OCI-LY7 (cell line): ENCODE results near the gene ACBD3. TPM values are rescaled to one million over a fixed set of nuclear protein-coding genes. Genes with fewer than 3 reads are reported as not detected.
A peak's percentile ranks its signal among the peaks of the same experiment; 100 is the strongest.

Experiments
- BruUV-seq: library from RNA; stranded (reverse); fragments of 400-500 nt; replicated peaks from 2 replicates; lab custom pipeline; 2021; lab: Mats Ljungman, UMichigan
- CTCF ChIA-PET: fragments of 300-600 bp; sonication (Branson Sonifier 250); formaldehyde crosslinking; loops from one replicate; lab custom pipeline; 2022; ENCODE audit warnings: antibody characterized with exemption; ENCODE audit not compliant: unreplicated experiment; lab: Charles Lee
- POLR2A ChIA-PET: fragments of 300-600 bp; sonication (Branson Sonifier 250); formaldehyde crosslinking; loops from one replicate; lab custom pipeline; 2022; ENCODE audit warnings: antibody characterized with exemption; lab: Charles Lee
- DNase-seq: peaks from one replicate; pipeline ENCODE4 v3.0.0-alpha.2; 2015; ENCODE audit warnings: low spot score
- H2AFZ ChIP-seq: fragments of 200-600 bp; sonication (generic), shearing (Covaris generic); 2 replicates; pipeline ENCODE4 v1.6.1; 2014; ENCODE audit warnings: mild to moderate bottlenecking, antibody characterized with exemption, low read length, moderate library complexity
- H3K27ac ChIP-seq: fragments of 200-600 bp; sonication (generic); 2 replicates; pipeline ENCODE4 v1.5.1; 2014; ENCODE audit warnings: mixed run types, low read depth, mild to moderate bottlenecking, moderate library complexity, low read length, inconsistent platforms; ENCODE audit not compliant: poor library complexity, severe bottlenecking
- H3K36me3 ChIP-seq: fragments of 200-600 bp; sonication (generic); 2 replicates; pipeline ENCODE4 v1.6.1; 2014; ENCODE audit warnings: mild to moderate bottlenecking, antibody characterized with exemption, low read length, moderate library complexity, mixed read lengths; ENCODE audit not compliant: insufficient read depth
- H3K4me1 ChIP-seq: fragments of 200-600 bp; sonication (generic); 2 replicates; pipeline ENCODE4 v1.5.1; 2014; ENCODE audit warnings: mild to moderate bottlenecking, low read length; ENCODE audit not compliant: insufficient read depth, poor library complexity, severe bottlenecking
- H3K4me2 ChIP-seq: fragments of 200-600 bp; sonication (generic); 2 replicates; pipeline ENCODE4 v1.6.1; 2014; ENCODE audit warnings: mild to moderate bottlenecking, low read length
- H3K4me3 ChIP-seq: fragments of 200-600 bp; sonication (generic); 2 replicates; pipeline ENCODE4 v1.5.1; 2014; ENCODE audit warnings: mild to moderate bottlenecking, low read depth, low read length; ENCODE audit not compliant: poor library complexity, severe bottlenecking
- H3K79me2 ChIP-seq: fragments of 200-600 bp; sonication (generic); 2 replicates; pipeline ENCODE4 v1.6.1; 2016; ENCODE audit warnings: low read depth, mild to moderate bottlenecking, low read length, moderate library complexity, mixed read lengths; ENCODE audit not compliant: insufficient read depth
- H3K9me2 ChIP-seq: fragments of 200-600 bp; sonication (generic); 2 replicates; pipeline ENCODE4 v1.6.1; 2016; ENCODE audit warnings: mild to moderate bottlenecking, low read length, mixed read lengths; ENCODE audit not compliant: insufficient read depth
- H3K9me3 ChIP-seq: fragments of 200-600 bp; sonication (generic); 2 replicates; pipeline ENCODE4 v1.6.1; 2014; ENCODE audit warnings: mild to moderate bottlenecking, mixed run types, low read length, mixed read lengths
- H4K20me1 ChIP-seq: fragments of 200-600 bp; sonication (generic); 2 replicates; pipeline ENCODE4 v1.6.1; 2014; ENCODE audit warnings: mild to moderate bottlenecking, antibody characterized with exemption, low read length, moderate library complexity, mixed read lengths; ENCODE audit not compliant: insufficient read depth
- EZH2phosphoT487 ChIP-seq: fragments of 200-600 bp; sonication (generic); IDR thresholded peaks from 2 replicates; pipeline ENCODE4 v1.6.1; 2018; ENCODE audit warnings: low read depth, borderline replicate concordance, mild to moderate bottlenecking, mixed run types, antibody characterized with exemption, low read length, moderate library complexity, mixed read lengths
- intact Hi-C: fragments of 100-400 bp; cut with micrococcal nuclease; formaldehyde crosslinking; loops from one replicate; pipeline ENCODE4 v1.10.0; 2022; ENCODE audit not compliant: unreplicated experiment
- total RNA-seq, 2 experiments: library from RNA; depleted of rRNA in 1 of 2; stranded (reverse); fragments of >200 nt in 1 of 2; shearing (Covaris generic) in 1 of 2; gene quantifications; 2 replicates each; pipeline ENCODE4 v1.2.3, GENCODE V29; 2014 to 2022
- TF ChIP-seq, protein P1 (sequence below): fragments of 200-600 bp; sonication (generic); conservative IDR thresholded peaks from 2 replicates; pipeline ENCODE4 v1.5.1; 2014; ENCODE audit warnings: mild to moderate bottlenecking, antibody characterized with exemption, low read length, moderate library complexity, mixed read lengths

Gene ACBD3
- total RNA-seq, 2 experiments from 2014 or later = 30.3 to 51.7 TPM

GRCh38 chr1:226199971-226200370 lies 13.4 kb upstream of the ACBD3 start:
- DNase-seq = no peak
- CTCF ChIA-PET = interaction anchor here (1.1 to 2.0 kb wide), 5 partner anchors 18 to 204 kb away, joined by 3 to 13 read pairs (median 4); no protein-coding TSS in a partner anchor
- no TSS peak for BruUV-seq
- H4K20me1 ChIP-seq = no peaks in the 10 kb centered on the region
- POLR2A ChIA-PET = interaction anchor here (0.6 to 3.2 kb wide), 11 partner anchors 11 to 169 kb away, joined by 3 to 16 read pairs (median 4); no protein-coding TSS in a partner anchor
- H3K4me3 ChIP-seq = no peak overlapping the region
- intact Hi-C loops = loop anchor here (2.0 kb wide), 1 partner anchor 207 kb away; no protein-coding TSS in a partner anchor
- no peak for TF ChIP-seq EZH2phosphoT487
- TF ChIP-seq, protein P1, sequence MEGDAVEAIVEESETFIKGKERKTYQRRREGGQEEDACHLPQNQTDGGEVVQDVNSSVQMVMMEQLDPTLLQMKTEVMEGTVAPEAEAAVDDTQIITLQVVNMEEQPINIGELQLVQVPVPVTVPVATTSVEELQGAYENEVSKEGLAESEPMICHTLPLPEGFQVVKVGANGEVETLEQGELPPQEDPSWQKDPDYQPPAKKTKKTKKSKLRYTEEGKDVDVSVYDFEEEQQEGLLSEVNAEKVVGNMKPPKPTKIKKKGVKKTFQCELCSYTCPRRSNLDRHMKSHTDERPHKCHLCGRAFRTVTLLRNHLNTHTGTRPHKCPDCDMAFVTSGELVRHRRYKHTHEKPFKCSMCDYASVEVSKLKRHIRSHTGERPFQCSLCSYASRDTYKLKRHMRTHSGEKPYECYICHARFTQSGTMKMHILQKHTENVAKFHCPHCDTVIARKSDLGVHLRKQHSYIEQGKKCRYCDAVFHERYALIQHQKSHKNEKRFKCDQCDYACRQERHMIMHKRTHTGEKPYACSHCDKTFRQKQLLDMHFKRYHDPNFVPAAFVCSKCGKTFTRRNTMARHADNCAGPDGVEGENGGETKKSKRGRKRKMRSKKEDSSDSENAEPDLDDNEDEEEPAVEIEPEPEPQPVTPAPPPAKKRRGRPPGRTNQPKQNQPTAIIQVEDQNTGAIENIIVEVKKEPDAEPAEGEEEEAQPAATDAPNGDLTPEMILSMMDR = no peak
- H3K79me2 ChIP-seq = no peaks in the 10 kb centered on the region
- H3K4me1 ChIP-seq = peaks cover 48% of the 10 kb centered on the region
- no peak overlapping the region for H3K27ac ChIP-seq
- no peaks in the 10 kb centered on the region for H3K36me3 ChIP-seq
- H3K9me2 ChIP-seq = no peaks in the 10 kb centered on the region
- no peak overlapping the region for H2AFZ ChIP-seq
- no peaks in the 10 kb centered on the region for H3K9me3 ChIP-seq
- H3K4me2 ChIP-seq = peak overlapping the region; percentile 10

GRCh38 chr1:226195144-226195543 lies 8.6 kb upstream of the ACBD3 start:
- Histone ChIP-seq H3K4me3 (no peak overlapping the region), H3K9me2 (no peaks in the 10 kb centered on the region), H4K20me1 (no peaks in the 10 kb centered on the region), H3K79me2 (no peaks in the 10 kb centered on the region), H3K9me3 (no peaks in the 10 kb centered on the region), H3K4me2 (no peak overlapping the region), H2AFZ (no peak overlapping the region), H3K36me3 (no peaks in the 10 kb centered on the region), H3K4me1 (peaks cover 10% of the 10 kb centered on the region), H3K27ac (no peak overlapping the region)
- intact Hi-C loops = no loop called here
- TF ChIP-seq, protein P1 = no peak
- TF ChIP-seq EZH2phosphoT487 = no peak
- POLR2A ChIA-PET = interaction anchor here (0.6 to 6.4 kb wide), 5 partner anchors 10 to 1986 kb away, joined by 3 to 50 read pairs (median 8); no protein-coding TSS in a partner anchor
- no TSS peak for BruUV-seq
- no peak for DNase-seq
- CTCF ChIA-PET = interaction anchor here (2.0 kb wide), 1 partner anchor 69 kb away, joined by 9 read pairs; no protein-coding TSS in a partner anchor

DNA sequence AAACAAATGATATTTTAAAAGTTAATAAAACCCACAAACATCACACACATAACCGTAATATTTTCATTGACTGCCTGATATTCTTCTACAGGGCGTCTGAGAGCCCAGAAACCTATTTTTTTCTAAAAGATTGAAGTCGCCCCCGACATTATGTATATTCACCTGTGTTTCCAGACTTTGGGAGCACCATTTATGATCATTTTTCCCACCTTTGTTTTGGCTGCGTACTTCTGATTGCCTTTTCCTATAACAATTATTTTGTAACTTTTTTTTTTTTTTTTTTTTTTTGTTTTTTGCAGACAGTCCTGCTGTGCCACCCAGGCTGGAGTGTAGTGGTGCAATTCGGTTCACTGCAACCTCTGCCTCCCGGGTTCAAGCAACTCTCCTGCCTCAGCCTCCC lies 839 bp upstream of the ACBD3 start:
- Histone ChIP-seq H3K4me3 (peak overlapping the region; percentile 82), H2AFZ (peak overlapping the region; percentile 82; the same call in 1 of the 2 replicates), H3K9me2 (no peaks in the 10 kb centered on the region), H4K20me1 (peaks cover 18% of the 10 kb centered on the region), H3K4me2 (peak overlapping the region; percentile 87), H3K36me3 (peaks cover 22% of the 10 kb centered on the region), H3K79me2 (peaks cover 51% of the 10 kb centered on the region), H3K4me1 (peaks cover 32% of the 10 kb centered on the region), H3K9me3 (no peaks in the 10 kb centered on the region), H3K27ac (peak overlapping the region; percentile 66)
- intact Hi-C loops = loop anchor here (5.0 kb wide), 1 partner anchor 125 kb away; the partner anchor contains the start of gene H3-3A
- CTCF ChIA-PET = no interaction called here
- POLR2A ChIA-PET = interaction anchor here (0.8 kb wide), 1 partner anchor 9 kb away, joined by 3 read pairs; no protein-coding TSS in a partner anchor
- no peak for DNase-seq
- BruUV-seq = no TSS peak
- no peak for TF ChIP-seq EZH2phosphoT487
- TF ChIP-seq, protein P1 = no peak
